ENCODE measurements around the gene LDLRAD2. TPM values are rescaled to one million over a fixed set of nuclear protein-coding genes. Genes with fewer than 3 reads are reported as not detected.

LDLRAD2 gene
- total and polyA plus RNA-seq, 10 of the 15 experiments (the other 5 are each of a cell fraction or from before 2014, with no cell fraction given), result 0.04 to 0.23 (median 0.11) TPM; not detected in 7

DNA sequence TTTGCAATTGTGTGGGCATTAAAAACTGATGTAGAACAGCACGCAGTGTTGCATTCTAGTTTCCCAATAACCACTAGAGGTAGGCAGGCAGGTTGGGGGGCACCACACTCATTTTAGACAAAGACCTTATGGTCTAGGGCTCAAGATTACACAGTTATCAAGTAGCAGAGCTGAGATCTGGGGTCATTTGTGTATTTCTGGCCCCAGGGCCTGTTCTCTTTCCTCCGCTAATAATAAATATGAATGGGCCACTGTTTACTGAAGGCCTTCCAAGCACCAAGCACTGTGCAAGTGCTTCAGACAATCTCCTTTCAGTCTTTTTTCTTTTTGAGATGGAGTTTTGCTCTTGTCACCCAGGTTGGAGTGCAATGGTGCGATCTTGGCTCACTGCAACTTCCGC, 23.9 kb downstream of the LDLRAD2 start:
- no peaks in the 10 kb centered on the region for H3K4me1 ChIP-seq (ENCODE audit: control insufficient read depth, insufficient read depth, low read length)
- H3K9ac ChIP-seq (ENCODE audit: control insufficient read depth, insufficient read depth, low read length), result no peak overlapping the region
- ChIA-PET POLR2A (no interaction called here), RAD21 (ENCODE audit: unreplicated experiment) (no interaction called here), CTCF (no interaction called here), SMC1A (ENCODE audit: uncharacterized antibody, unreplicated experiment) (no interaction called here)
- TF ChIP-seq, protein P1, sequence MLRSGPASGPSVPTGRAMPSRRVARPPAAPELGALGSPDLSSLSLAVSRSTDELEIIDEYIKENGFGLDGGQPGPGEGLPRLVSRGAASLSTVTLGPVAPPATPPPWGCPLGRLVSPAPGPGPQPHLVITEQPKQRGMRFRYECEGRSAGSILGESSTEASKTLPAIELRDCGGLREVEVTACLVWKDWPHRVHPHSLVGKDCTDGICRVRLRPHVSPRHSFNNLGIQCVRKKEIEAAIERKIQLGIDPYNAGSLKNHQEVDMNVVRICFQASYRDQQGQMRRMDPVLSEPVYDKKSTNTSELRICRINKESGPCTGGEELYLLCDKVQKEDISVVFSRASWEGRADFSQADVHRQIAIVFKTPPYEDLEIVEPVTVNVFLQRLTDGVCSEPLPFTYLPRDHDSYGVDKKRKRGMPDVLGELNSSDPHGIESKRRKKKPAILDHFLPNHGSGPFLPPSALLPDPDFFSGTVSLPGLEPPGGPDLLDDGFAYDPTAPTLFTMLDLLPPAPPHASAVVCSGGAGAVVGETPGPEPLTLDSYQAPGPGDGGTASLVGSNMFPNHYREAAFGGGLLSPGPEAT (IDR thresholded peaks at IDR 0.05; ENCODE audit: low read depth), result no peak
- TF ChIP-seq NBN (IDR thresholded peaks at IDR 0.05), result no peak
- TF ChIP-seq MXI1 (IDR thresholded peaks at IDR 0.05; ENCODE audit: low read depth, low read length), result no peak
- no peak overlapping the region for H3K4me2 ChIP-seq (ENCODE audit: control insufficient read depth, insufficient read depth)
- H3K4me3 ChIP-seq, result no peak overlapping the region
- in situ Hi-C loops (cut with MboI) (no loop called here), intact Hi-C loops (cut with micrococcal nuclease; ENCODE audit: unreplicated experiment) (no loop called here)
- H3K9me3 ChIP-seq (replicated peaks; ENCODE audit: control insufficient read depth, insufficient read depth, low read length), result peaks cover 7% of the 10 kb centered on the region; the same call in 1 of the 3 replicates
- ATAC-seq (no peak), FAIRE-seq (no peak), DNase-seq (ENCODE audit: low read depth, low spot score) (no peak)
- no peak overlapping the region for H2AFZ ChIP-seq (ENCODE audit: control insufficient read depth, low read depth, low read length)
- no peak overlapping the region for H3K27ac ChIP-seq (ENCODE audit: control insufficient read depth, insufficient read depth)
- H3K36me3 ChIP-seq (ENCODE audit: control insufficient read depth in 2 of 2, insufficient read depth in 2 of 2, low read length in 1 of 2), result no peaks in the 10 kb centered on the region
- no TSS peak for BruUV-seq (replicated peaks)
- no peaks in the 10 kb centered on the region for H4K20me1 ChIP-seq (ENCODE audit: control insufficient read depth, insufficient read depth)
- no peaks in the 10 kb centered on the region for H3K27me3 ChIP-seq (replicated peaks in 1 of 2; ENCODE audit: control insufficient read depth in 2 of 2, insufficient read depth in 2 of 2, low read length in 1 of 2)
- WGBS (ENCODE audit: insufficient coverage, insufficient replicate concordance, low lambda C conversion rate, missing lambda C conversion rate), result 68% methylated on average over 4 of the region's 4 CpGs
- no peaks in the 10 kb centered on the region for H3K79me2 ChIP-seq (ENCODE audit: control insufficient read depth, insufficient read depth, low read length)

DNA sequence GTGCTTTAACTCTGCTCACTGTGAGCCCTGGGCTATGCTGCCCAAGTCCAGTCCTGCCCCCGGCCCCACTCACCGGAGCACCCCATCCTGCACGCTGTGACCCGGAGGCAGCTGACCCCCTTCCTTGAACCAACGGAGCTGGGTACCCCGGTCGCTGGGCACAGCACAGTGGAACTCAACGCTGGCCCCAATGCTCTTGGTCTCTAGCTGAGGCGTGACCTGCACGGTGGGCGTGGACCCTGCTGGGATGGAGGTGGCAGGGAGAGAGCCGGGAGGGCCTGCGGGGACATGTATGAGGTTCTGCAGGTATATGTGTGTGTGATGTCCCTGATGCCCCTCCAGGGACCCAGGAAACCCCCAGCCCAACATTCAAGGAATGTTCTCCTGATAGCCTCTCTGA, 24.7 kb downstream of the LDLRAD2 start:
- BruUV-seq (replicated peaks), result no TSS peak

More for the DNA sequence above, 24.7 kb downstream of the LDLRAD2 start:
- Histone ChIP-seq H3K4me3 (no peak overlapping the region), H3K27me3 (replicated peaks in 1 of 2; ENCODE audit: control insufficient read depth in 2 of 2, insufficient read depth in 2 of 2, low read length in 1 of 2) (no peaks in the 10 kb centered on the region), H3K27ac (ENCODE audit: control insufficient read depth, insufficient read depth) (no peak overlapping the region), H4K20me1 (ENCODE audit: control insufficient read depth, insufficient read depth) (no peaks in the 10 kb centered on the region), H3K9me3 (replicated peaks; ENCODE audit: control insufficient read depth, insufficient read depth, low read length) (peaks cover 7% of the 10 kb centered on the region; the same call in 1 of the 3 replicates), H3K9ac (ENCODE audit: control insufficient read depth, insufficient read depth, low read length) (no peak overlapping the region), H3K36me3 (ENCODE audit: control insufficient read depth in 2 of 2, insufficient read depth in 2 of 2, low read length in 1 of 2) (no peaks in the 10 kb centered on the region), H3K4me1 (ENCODE audit: control insufficient read depth, insufficient read depth, low read length) (no peaks in the 10 kb centered on the region), H2AFZ (ENCODE audit: control insufficient read depth, low read depth, low read length) (no peak overlapping the region), H3K79me2 (ENCODE audit: control insufficient read depth, insufficient read depth, low read length) (no peaks in the 10 kb centered on the region), H3K4me2 (ENCODE audit: control insufficient read depth, insufficient read depth) (no peak overlapping the region)
- ChIA-PET SMC1A (ENCODE audit: uncharacterized antibody, unreplicated experiment) (no interaction called here), RAD21 (ENCODE audit: unreplicated experiment) (no interaction called here), POLR2A (no interaction called here), CTCF (no interaction called here)
- in situ Hi-C loops (cut with MboI) (no loop called here), intact Hi-C loops (cut with micrococcal nuclease; ENCODE audit: unreplicated experiment) (no loop called here)
- FAIRE-seq, result no peak
- TF ChIP-seq, protein P2, sequence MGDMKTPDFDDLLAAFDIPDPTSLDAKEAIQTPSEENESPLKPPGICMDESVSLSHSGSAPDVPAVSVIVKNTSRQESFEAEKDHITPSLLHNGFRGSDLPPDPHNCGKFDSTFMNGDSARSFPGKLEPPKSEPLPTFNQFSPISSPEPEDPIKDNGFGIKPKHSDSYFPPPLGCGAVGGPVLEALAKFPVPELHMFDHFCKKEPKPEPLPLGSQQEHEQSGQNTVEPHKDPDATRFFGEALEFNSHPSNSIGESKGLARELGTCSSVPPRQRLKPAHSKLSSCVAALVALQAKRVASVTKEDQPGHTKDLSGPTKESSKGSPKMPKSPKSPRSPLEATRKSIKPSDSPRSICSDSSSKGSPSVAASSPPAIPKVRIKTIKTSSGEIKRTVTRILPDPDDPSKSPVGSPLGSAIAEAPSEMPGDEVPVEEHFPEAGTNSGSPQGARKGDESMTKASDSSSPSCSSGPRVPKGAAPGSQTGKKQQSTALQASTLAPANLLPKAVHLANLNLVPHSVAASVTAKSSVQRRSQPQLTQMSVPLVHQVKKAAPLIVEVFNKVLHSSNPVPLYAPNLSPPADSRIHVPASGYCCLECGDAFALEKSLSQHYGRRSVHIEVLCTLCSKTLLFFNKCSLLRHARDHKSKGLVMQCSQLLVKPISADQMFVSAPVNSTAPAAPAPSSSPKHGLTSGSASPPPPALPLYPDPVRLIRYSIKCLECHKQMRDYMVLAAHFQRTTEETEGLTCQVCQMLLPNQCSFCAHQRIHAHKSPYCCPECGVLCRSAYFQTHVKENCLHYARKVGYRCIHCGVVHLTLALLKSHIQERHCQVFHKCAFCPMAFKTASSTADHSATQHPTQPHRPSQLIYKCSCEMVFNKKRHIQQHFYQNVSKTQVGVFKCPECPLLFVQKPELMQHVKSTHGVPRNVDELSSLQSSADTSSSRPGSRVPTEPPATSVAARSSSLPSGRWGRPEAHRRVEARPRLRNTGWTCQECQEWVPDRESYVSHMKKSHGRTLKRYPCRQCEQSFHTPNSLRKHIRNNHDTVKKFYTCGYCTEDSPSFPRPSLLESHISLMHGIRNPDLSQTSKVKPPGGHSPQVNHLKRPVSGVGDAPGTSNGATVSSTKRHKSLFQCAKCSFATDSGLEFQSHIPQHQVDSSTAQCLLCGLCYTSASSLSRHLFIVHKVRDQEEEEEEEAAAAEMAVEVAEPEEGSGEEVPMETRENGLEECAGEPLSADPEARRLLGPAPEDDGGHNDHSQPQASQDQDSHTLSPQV (IDR thresholded peaks at IDR 0.05), result no peak
- TF ChIP-seq, protein P3, sequence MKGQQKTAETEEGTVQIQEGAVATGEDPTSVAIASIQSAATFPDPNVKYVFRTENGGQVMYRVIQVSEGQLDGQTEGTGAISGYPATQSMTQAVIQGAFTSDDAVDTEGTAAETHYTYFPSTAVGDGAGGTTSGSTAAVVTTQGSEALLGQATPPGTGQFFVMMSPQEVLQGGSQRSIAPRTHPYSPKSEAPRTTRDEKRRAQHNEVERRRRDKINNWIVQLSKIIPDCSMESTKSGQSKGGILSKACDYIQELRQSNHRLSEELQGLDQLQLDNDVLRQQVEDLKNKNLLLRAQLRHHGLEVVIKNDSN (IDR thresholded peaks at IDR 0.05; ENCODE audit: borderline replicate concordance, extremely low read length, insufficient read depth, low read depth, low read length), result no peak
- TF ChIP-seq SIN3A (IDR thresholded peaks at IDR 0.05; ENCODE audit: low read depth, low read length), result no peak
- TF ChIP-seq TCF7 (IDR thresholded peaks at IDR 0.05; ENCODE audit: borderline replicate concordance), result no peak
- TF ChIP-seq, protein P4, sequence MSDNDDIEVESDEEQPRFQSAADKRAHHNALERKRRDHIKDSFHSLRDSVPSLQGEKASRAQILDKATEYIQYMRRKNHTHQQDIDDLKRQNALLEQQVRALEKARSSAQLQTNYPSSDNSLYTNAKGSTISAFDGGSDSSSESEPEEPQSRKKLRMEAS (IDR thresholded peaks at IDR 0.05; ENCODE audit: low read depth, low read length), result no peak
- no peak for TF ChIP-seq HCFC1 (IDR thresholded peaks at IDR 0.05; ENCODE audit: low read length)
- 67% methylated on average over 13 of the region's 13 CpGs for WGBS (ENCODE audit: insufficient coverage, insufficient replicate concordance, low lambda C conversion rate, missing lambda C conversion rate)
- no peak for ATAC-seq
- no peak for DNase-seq (ENCODE audit: low read depth, low spot score)

Measured in GM12878 (cell line).